H4 (cell line): ENCODE results near the gene CYP21A2. TPM values are rescaled to one million over a fixed set of nuclear protein-coding genes. Genes with fewer than 3 reads are reported as not detected.
"Not testable (repeated sequence)": the region's sequence is repeated elsewhere in the genome, so short reads cannot be mapped to it uniquely, and the experiment has no call there.

Experiments used
- DNase-seq: peaks from one replicate; pipeline ENCODE4 v3.0.0-alpha.2; 2015; ENCODE audit warnings: low spot score
- total RNA-seq: library from RNA; depleted of rRNA; stranded (reverse); fragments of >200 nt; shearing (Covaris generic); gene quantifications from 2 replicates; pipeline ENCODE4 v1.2.3, GENCODE V29; 2014

CYP21A2 gene
- total RNA-seq, 1 experiment from 2014 or later: 0.48 TPM

DNA sequence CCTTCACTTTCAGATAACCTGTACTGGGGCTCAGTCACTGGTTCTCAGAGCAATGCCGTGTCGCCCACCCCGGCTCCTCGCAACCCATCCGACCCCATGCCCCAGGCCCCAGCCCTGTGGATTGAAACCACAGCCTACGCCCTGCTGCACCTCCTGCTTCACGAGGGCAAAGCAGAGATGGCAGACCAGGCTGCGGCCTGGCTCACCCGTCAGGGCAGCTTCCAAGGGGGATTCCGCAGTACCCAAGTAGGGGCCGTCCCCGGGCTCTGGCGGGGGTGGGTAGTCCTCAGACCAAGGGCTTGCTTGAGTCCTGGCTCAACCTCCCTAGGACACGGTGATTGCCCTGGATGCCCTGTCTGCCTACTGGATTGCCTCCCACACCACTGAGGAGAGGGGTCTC is 8.7 kb upstream of the CYP21A2 start:
- DNase-seq: not testable (repeated sequence)

DNA sequence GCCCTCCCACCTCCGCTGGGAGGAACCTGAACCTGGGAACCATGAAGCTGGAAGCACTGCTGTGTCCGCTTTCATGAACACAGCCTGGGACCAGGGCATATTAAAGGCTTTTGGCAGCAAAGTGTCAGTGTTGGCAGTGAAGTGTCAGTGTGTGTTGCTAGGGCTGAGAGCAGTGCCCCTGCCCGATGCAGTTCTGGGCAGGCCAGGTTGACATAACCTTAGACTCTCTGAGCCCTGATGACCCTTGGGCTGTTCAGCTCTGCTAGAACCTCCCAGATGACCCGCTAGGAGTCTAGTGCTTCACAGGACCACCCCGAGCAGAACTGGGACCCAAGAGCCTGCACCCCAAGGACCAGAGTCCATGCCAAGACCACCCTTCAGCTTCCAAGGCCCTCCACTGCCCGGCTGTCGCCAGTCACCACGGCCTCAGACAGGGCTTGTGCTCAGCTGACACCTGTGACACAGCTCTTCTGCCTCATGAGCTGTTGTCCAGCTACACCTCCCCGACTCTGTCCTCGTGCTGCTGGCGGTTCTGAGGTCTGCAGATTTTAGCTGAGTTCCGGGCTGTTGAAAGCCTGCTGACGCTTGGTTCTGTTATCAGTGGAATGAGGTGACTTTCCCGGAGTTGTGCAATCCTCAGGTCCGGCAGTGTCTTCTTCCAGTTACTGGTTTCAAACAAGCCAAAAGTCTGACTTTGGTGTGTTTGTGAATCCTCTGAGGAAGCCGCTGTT is 2.8 kb upstream of the CYP21A2 start:
- DNase-seq: not testable (repeated sequence)

- not testable (repeated sequence) for DNase-seq
These were observed 1.1 kb upstream of the CYP21A2 start for GRCh38 chr6:32037136-32037535.

DNA sequence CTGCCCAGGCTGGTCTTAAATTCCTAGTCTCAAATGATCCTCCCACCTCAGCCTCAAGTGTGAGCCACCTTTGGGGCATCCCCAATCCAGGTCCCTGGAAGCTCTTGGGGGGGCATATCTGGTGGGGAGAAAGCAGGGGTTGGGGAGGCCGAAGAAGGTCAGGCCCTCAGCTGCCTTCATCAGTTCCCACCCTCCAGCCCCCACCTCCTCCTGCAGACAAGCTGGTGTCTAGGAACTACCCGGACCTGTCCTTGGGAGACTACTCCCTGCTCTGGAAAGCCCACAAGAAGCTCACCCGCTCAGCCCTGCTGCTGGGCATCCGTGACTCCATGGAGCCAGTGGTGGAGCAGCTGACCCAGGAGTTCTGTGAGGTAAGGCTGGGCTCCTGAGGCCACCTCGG is 663 bp downstream of the CYP21A2 start:
- DNase-seq: not testable (repeated sequence)

GRCh38 chr6:32039321-32040274 is 1.4 kb downstream of the CYP21A2 start:
- not testable (repeated sequence) for DNase-seq

DNA sequence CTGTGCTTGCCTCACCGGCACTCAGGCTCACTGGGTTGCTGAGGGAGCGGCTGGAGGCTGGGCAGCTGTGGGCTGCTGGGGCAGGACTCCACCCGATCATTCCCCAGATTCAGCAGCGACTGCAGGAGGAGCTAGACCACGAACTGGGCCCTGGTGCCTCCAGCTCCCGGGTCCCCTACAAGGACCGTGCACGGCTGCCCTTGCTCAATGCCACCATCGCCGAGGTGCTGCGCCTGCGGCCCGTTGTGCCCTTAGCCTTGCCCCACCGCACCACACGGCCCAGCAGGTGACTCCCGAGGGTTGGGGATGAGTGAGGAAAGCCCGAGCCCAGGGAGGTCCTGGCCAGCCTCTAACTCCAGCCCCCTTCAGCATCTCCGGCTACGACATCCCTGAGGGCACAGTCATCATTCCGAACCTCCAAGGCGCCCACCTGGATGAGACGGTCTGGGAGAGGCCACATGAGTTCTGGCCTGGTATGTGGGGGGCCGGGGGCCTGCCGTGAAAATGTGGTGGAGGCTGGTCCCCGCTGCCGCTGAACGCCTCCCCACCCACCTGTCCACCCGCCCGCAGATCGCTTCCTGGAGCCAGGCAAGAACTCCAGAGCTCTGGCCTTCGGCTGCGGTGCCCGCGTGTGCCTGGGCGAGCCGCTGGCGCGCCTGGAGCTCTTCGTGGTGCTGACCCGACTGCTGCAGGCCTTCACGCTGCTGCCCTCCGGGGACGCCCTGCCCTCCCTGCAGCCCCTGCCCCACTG is 2.3 kb downstream of the CYP21A2 start:
- not testable (repeated sequence) for DNase-seq

- DNase-seq: not testable (repeated sequence)
These were observed 2.8 kb downstream of the CYP21A2 start for GRCh38 chr6:32041050-32041321.

DNA sequence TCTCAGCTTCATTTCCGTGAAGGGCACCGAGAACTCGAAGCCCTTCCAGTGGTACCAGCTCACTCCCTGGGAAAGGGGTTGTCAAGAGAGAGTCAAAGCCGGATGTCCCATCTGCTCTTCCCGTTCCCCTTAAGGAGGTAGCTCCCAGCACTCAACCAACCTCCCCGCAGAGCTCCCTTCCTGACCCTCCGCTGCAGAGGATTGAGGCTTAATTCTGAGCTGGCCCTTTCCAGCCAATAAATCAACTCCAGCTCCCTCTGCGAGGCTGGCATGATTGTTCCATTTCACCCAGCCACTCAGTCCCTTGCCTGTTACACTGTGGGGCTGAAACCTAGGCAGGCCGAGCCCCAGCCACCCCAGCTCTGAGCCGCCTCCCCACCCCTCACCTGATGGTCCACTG is 3.2 kb downstream of the CYP21A2 start:
- not testable (repeated sequence) for DNase-seq

GRCh38 chr6:32042276-32042675 is 4.1 kb downstream of the CYP21A2 start:
- DNase-seq: not testable (repeated sequence)

- not testable (repeated sequence) for DNase-seq
These were observed 5.6 kb downstream of the CYP21A2 start for GRCh38 chr6:32043589-32044380.

- DNase-seq: not testable (repeated sequence)
These were observed 6.7 kb downstream of the CYP21A2 start for GRCh38 chr6:32044916-32045315.

DNA sequence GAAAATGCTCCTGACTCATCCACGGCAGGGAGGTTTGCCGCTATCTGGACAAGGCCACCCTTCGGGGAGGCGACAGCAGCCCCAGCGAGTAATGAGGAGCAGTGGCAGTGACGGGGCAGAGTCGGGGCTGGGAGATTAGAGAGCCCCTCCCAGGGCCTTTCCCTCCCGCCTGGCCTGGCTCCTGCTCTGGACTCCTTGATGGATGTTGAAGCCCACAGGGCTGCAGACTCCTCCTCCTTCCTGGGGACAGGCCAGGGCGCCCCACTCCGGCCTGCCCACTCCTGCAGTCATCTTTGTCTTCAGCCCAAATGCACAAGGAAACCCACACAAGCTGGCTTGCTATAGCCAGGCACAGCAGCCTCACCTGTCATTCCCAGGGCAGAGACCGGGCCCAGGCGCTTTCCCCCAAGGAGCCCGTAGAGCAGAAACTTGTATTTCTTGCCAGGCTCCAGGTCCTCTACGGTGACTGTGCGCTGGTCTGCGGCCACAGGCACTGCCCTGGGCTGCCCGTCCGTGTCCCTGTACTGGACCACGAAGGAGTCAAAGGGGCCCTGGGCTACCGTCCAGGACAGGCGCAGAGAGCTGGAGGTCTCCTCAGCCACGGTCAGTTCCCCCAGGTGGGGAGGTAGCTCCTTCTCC is 7.7 kb downstream of the CYP21A2 start:
- no peak for DNase-seq

DNA sequence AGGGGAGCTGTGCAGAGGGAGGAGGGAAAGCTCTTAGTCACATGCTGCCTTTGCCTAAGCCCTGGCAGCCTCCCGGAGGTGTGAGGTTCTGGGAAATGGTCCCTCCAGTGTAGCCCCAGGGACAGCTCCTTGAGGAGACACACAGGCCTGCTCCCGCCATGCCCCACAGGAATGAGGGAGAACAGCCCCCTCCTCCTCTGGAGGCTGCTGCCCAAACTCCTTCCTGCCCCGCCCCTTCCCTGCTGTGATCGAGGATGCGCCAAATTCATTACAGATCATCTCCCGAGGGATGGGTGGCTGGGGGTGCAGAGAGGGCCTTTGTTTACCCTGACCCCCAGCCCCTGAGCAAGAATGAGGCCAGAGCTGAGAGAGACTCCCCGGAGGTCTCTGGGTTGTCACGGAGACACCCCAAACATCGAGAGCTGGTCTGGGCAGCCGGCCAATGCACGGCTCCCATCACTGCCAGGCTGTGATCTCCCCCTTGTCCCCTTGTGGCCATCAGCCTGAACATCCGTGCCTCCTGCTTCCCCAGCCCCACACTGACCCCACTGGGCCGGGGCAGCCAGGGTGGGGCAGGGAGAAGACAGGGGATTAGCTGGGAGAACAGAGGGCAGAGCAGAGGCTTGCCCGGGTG is 8.4 kb downstream of the CYP21A2 start:
- no peak for DNase-seq

GRCh38 chr6:32047084-32047478 is 8.9 kb downstream of the CYP21A2 start:
- no peak for DNase-seq

GRCh38 chr6:32047539-32047854 is 9.3 kb downstream of the CYP21A2 start:
- DNase-seq: no peak

DNA sequence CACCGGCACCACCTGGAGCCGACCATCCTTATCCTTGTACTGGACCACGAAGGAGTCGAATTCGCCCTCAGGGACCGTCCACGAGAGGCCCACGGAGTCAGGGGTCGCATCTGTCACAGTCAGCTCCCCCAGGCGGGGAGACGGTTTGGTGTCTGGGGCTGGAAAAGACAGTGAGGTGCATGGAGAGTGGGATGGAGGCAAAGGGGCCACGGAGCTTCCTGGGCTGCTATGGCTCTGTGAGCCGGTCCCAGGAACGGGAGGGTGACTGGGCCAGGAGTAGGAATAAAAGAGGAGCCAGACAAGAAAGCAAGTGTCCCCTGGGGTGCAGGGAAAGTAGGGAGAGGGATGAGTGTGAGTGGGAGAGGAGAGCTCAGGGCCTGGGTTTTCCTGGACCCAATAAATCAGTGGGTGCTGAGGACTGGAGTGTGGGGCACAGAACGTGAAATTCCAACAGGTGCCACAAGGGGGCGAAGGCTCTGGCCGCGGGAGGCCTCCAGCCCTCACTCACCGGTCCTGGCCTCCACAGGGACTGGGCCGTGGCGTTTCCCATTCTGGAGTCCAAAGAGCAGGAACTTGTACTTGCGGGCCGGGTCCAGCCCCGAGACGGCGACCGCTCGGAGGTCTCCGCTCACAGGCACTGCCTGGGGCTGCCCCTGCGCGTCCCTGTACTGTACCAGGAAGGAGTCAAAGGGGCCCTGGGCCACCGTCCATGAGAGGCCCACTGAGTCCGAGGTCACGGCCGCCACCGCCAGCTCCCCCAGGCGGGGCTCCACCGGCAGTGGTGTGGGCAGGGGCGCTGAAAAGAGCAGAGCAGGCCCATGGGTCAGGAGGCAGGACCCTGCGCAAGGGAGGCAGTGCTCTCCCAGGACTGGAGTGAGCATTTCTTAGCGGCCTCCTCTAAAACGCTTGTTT is 9.9 kb downstream of the CYP21A2 start:
- DNase-seq: peak; percentile 42

- DNase-seq: not testable (repeated sequence)
These were observed 10.9 kb downstream of the CYP21A2 start for GRCh38 chr6:32049149-32049548.

DNA sequence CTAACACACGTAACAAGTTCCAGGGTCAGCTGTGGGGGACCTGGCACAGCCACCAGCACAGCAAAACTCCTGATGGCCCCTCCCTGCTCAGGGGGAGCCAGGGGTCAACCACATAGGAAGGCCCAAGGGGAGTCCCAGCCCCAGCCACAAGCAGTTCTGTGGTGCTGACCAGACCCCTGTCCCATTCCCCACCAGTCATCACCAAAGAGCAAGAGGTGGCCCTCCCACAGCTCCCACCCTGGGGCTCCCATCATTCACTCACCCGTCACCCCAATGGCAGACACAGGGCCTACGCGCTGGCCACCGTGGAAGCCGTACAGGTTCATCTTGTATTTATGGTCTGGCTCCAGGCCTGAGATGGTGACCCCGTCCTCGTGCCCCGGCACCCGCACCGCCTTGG is 11.5 kb downstream of the CYP21A2 start:
- not testable (repeated sequence) for DNase-seq

DNA sequence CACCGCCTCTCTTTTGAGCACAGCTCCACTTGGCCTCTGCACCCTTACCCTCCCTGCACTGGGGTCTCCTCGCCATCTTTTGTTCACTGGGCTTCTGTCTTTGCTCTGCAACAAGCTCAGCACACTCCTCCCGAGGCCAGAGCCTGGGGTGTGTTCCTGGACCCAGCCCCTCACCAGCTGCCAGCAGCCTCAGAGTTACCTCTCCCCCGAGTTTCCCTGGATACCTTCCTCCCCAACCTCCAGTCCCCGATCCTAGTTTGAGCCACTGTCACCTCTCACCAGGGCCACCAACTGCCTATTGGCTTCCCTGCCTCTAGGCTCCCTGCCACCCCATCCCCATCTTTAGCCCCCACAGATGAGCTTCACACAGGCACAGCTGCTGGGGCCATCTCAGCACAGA is 12.3 kb downstream of the CYP21A2 start:
- no peak for DNase-seq
